ENCODE results near the gene COL21A1. TPM values are rescaled to one million over a fixed set of nuclear protein-coding genes. Genes with fewer than 3 reads are reported as not detected.

COL21A1 gene
- total and polyA plus RNA-seq, 2 of the 13 experiments (the other 11 are each of a cell fraction or from before 2014, with no cell fraction given), result 0.13 TPM; not detected in 1

DNA sequence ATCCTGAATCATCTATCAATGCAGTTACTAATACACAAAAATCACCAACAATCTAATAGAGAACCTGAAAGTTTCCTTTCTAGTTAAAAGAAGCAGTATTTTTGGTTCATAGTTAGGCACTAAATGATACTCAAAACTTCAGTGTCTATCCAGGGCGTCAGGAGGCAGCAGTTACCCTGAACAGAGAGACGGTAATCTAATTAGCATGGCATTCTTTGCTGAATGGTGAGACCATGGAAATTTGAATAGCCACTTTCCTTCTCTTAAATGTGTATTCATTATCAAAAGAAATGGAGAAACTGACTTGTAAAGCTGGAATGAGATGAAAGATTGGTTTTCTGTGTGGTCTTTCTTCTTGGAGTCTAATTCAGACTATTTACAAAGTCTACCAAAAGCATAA is 225.4 kb downstream of the COL21A1 start:
- TF ChIP-seq ZNF207 (IDR thresholded peaks at IDR 0.05; ENCODE audit: borderline replicate concordance) (no peak), ATM (IDR thresholded peaks at IDR 0.05; ENCODE audit: borderline replicate concordance) (no peak), STAG1 (CRISPR knock-in tag; IDR thresholded peaks at IDR 0.05) (peak; percentile 30; the same call in 1 of the 2 replicates), FOSL1 (CRISPR knock-in tag; IDR thresholded peaks at IDR 0.05; ENCODE audit: borderline replicate concordance) (no peak), HNRNPK (IDR thresholded peaks at IDR 0.05; ENCODE audit: low read depth, low read length, poor library complexity, severe bottlenecking) (no peak), MIXL1 (CRISPR knock-in tag; IDR thresholded peaks at IDR 0.05) (peak; percentile 56; the same call in 1 of the 2 replicates)
- TF ChIP-seq, protein P1, sequence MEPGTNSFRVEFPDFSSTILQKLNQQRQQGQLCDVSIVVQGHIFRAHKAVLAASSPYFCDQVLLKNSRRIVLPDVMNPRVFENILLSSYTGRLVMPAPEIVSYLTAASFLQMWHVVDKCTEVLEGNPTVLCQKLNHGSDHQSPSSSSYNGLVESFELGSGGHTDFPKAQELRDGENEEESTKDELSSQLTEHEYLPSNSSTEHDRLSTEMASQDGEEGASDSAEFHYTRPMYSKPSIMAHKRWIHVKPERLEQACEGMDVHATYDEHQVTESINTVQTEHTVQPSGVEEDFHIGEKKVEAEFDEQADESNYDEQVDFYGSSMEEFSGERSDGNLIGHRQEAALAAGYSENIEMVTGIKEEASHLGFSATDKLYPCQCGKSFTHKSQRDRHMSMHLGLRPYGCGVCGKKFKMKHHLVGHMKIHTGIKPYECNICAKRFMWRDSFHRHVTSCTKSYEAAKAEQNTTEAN (CRISPR knock-in tag; conservative IDR thresholded peaks at IDR 0.05), result no peak
- no TSS peak for BruUV-seq (replicated peaks)
- no peak overlapping the region for H3K9ac ChIP-seq (ENCODE audit: insufficient read depth, low read depth, low read length)
- no peak for ATAC-seq
- no peak overlapping the region for H3K27ac ChIP-seq (ENCODE audit: extremely low read length, insufficient read depth, low read length)
- no peak overlapping the region for H3K4me2 ChIP-seq (ENCODE audit: low read depth, low read length)
- DNase-seq (ENCODE audit: low spot score), result no peak
- WGBS (ENCODE audit: low lambda C conversion rate), result 2% methylated on average over 2 of the region's 2 CpGs
- H3K4me3 ChIP-seq (replicated peaks in 1 of 3; ENCODE audit: insufficient read depth in 1 of 3, low read depth in 2 of 3, low read length in 3 of 3), result no peak overlapping the region
- intact Hi-C loops (cut with micrococcal nuclease; ENCODE audit: unreplicated experiment) (loop anchor here (1.0 kb wide), 1 partner anchor 270 kb away; no protein-coding TSS in a partner anchor), in situ Hi-C loops (cut with HindIII; ENCODE audit: extremely low pct_ligation_motif_present, low pct_unique_long_range_greater_than_20kb) (no loop called here)
- no peaks in the 10 kb centered on the region for H3K79me2 ChIP-seq (ENCODE audit: insufficient read depth, low read length)
- CTCF ChIA-PET (ENCODE audit: low intra/inter-chr PET ratio, low total read pairs), result interaction anchor here (1.0 kb wide), 1 partner anchor 271 kb away, joined by 4 read pairs; no protein-coding TSS in a partner anchor
- no peak overlapping the region for H2AFZ ChIP-seq (ENCODE audit: low read length)
- H3K36me3 ChIP-seq (replicated peaks in 1 of 2; ENCODE audit: control insufficient read depth in 1 of 2, insufficient read depth in 2 of 2, low read length in 2 of 2), result no peaks in the 10 kb centered on the region
- POLR2A ChIA-PET, result no interaction called here
- FAIRE-seq, result no peak
- H3K4me1 ChIP-seq (ENCODE audit: insufficient read depth, low read length), result no peaks in the 10 kb centered on the region
- no peaks in the 10 kb centered on the region for H3K27me3 ChIP-seq (ENCODE audit: control insufficient read depth in 1 of 2, insufficient read depth in 2 of 2, low read length in 2 of 2)
- H4K20me1 ChIP-seq (ENCODE audit: insufficient read depth, low read length), result no peaks in the 10 kb centered on the region
- no peaks in the 10 kb centered on the region for H3K9me3 ChIP-seq (ENCODE audit: low read length)

DNA sequence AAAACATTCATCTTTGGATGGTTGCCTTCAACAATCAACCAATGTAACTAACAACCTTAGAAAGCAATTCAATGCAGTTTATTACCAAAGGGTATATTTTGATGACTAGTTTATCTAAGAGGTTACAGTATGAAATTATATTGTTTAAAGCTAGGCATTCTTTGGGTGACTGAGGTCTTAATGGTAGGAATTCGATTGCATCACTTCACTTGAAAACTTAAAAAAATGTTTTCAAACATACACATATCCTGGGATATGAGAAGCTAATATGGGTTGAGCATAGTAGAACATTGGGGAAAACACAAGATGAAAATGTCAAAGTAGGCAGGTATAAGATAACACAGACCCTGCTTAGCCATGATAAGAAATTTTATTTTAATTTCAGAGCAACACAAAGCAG is 227.4 kb downstream of the COL21A1 start:
- H3K79me2 ChIP-seq (ENCODE audit: insufficient read depth, low read length), result no peaks in the 10 kb centered on the region
- H3K4me1 ChIP-seq (ENCODE audit: insufficient read depth, low read length), result no peaks in the 10 kb centered on the region
- ChIA-PET POLR2A (no interaction called here), CTCF (ENCODE audit: low intra/inter-chr PET ratio, low total read pairs) (no interaction called here)
- no peak overlapping the region for H3K27ac ChIP-seq (ENCODE audit: extremely low read length, insufficient read depth, low read length)
- in situ Hi-C loops (cut with HindIII; ENCODE audit: extremely low pct_ligation_motif_present, low pct_unique_long_range_greater_than_20kb) (no loop called here), intact Hi-C loops (cut with micrococcal nuclease; ENCODE audit: unreplicated experiment) (no loop called here)
- no peaks in the 10 kb centered on the region for H3K36me3 ChIP-seq (replicated peaks in 1 of 2; ENCODE audit: control insufficient read depth in 1 of 2, insufficient read depth in 2 of 2, low read length in 2 of 2)
- H3K9me3 ChIP-seq (ENCODE audit: low read length), result no peaks in the 10 kb centered on the region
- DNase-seq (ENCODE audit: low spot score) (no peak), ATAC-seq (no peak), FAIRE-seq (no peak)
- no peak overlapping the region for H3K4me2 ChIP-seq (ENCODE audit: low read depth, low read length)
- no peak overlapping the region for H3K4me3 ChIP-seq (replicated peaks in 1 of 3; ENCODE audit: insufficient read depth in 1 of 3, low read depth in 2 of 3, low read length in 3 of 3)
- H4K20me1 ChIP-seq (ENCODE audit: insufficient read depth, low read length), result no peaks in the 10 kb centered on the region
- H3K9ac ChIP-seq (ENCODE audit: insufficient read depth, low read depth, low read length), result no peak overlapping the region
- no peaks in the 10 kb centered on the region for H3K27me3 ChIP-seq (ENCODE audit: control insufficient read depth in 1 of 2, insufficient read depth in 2 of 2, low read length in 2 of 2)
- no TSS peak for BruUV-seq (replicated peaks)
- peak; percentile 31; the same call in 1 of the 2 replicates for TF ChIP-seq CEBPB (IDR thresholded peaks at IDR 0.05; ENCODE audit: borderline replicate concordance, low read depth, low read length)
- TF ChIP-seq, protein P2, sequence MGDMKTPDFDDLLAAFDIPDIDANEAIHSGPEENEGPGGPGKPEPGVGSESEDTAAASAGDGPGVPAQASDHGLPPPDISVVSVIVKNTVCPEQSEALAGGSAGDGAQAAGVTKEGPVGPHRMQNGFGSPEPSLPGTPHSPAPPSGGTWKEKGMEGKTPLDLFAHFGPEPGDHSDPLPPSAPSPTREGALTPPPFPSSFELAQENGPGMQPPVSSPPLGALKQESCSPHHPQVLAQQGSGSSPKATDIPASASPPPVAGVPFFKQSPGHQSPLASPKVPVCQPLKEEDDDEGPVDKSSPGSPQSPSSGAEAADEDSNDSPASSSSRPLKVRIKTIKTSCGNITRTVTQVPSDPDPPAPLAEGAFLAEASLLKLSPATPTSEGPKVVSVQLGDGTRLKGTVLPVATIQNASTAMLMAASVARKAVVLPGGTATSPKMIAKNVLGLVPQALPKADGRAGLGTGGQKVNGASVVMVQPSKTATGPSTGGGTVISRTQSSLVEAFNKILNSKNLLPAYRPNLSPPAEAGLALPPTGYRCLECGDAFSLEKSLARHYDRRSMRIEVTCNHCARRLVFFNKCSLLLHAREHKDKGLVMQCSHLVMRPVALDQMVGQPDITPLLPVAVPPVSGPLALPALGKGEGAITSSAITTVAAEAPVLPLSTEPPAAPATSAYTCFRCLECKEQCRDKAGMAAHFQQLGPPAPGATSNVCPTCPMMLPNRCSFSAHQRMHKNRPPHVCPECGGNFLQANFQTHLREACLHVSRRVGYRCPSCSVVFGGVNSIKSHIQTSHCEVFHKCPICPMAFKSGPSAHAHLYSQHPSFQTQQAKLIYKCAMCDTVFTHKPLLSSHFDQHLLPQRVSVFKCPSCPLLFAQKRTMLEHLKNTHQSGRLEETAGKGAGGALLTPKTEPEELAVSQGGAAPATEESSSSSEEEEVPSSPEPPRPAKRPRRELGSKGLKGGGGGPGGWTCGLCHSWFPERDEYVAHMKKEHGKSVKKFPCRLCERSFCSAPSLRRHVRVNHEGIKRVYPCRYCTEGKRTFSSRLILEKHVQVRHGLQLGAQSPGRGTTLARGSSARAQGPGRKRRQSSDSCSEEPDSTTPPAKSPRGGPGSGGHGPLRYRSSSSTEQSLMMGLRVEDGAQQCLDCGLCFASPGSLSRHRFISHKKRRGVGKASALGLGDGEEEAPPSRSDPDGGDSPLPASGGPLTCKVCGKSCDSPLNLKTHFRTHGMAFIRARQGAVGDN (CRISPR knock-in tag; IDR thresholded peaks at IDR 0.05), result no peak
- no peak overlapping the region for H2AFZ ChIP-seq (ENCODE audit: low read length)
- 0% methylated on average over 1 of the region's 1 CpG for WGBS (ENCODE audit: low lambda C conversion rate)

Data from HepG2 (cell line).